ENCODE data around the gene LPP. TPM values are rescaled to one million over a fixed set of nuclear protein-coding genes. Genes with fewer than 3 reads are reported as not detected.

LPP gene
- total and polyA plus RNA-seq, 2 of the 13 experiments (the other 11 are each of a cell fraction or from before 2014, with no cell fraction given) = 19.2 to 29.9 TPM

- TF ChIP-seq GFI1 (CRISPR knock-in tag; IDR thresholded peaks at IDR 0.05; ENCODE audit: borderline replicate concordance) = peak; percentile 65; the same call in 1 of the 2 replicates
- TF ChIP-seq ZKSCAN5 (CRISPR knock-in tag; IDR thresholded peaks at IDR 0.05) = peak; percentile 99
- TF ChIP-seq KDM6A (CRISPR knock-in tag; IDR thresholded peaks at IDR 0.05; ENCODE audit: low read depth) = peak; percentile 84
- 0 out of 2 replicates have a peak, but pooled peaks have one; percentile 21 for TF ChIP-seq ZNF281 (CRISPR knock-in tag; IDR thresholded peaks at IDR 0.05; ENCODE audit: borderline replicate concordance)
- TF ChIP-seq LBX2 (CRISPR knock-in tag; IDR thresholded peaks at IDR 0.05; ENCODE audit: borderline replicate concordance) = no peak
- peak; percentile 94 for TF ChIP-seq ZNF503 (CRISPR knock-in tag; IDR thresholded peaks at IDR 0.05)
- peak; percentile 92 for TF ChIP-seq MEF2D (CRISPR knock-in tag; IDR thresholded peaks at IDR 0.05)
- peak; percentile 79 for TF ChIP-seq MLX (CRISPR knock-in tag; IDR thresholded peaks at IDR 0.05)
- TF ChIP-seq ZNF687 (CRISPR knock-in tag; IDR thresholded peaks at IDR 0.05) = no peak
- TF ChIP-seq SMAD3 (CRISPR knock-in tag; IDR thresholded peaks at IDR 0.05) = peak; percentile 77
- peak; percentile 48 for TF ChIP-seq STAG1 (CRISPR knock-in tag; IDR thresholded peaks at IDR 0.05)
- peak; percentile 98 for TF ChIP-seq MED1 (CRISPR knock-in tag; IDR thresholded peaks at IDR 0.05)
- peak; percentile 91 for TF ChIP-seq FOXO1 (CRISPR knock-in tag; IDR thresholded peaks at IDR 0.05)
- no peak for TF ChIP-seq LCORL (IDR thresholded peaks at IDR 0.05)
- TF ChIP-seq LCORL (CRISPR knock-in tag; IDR thresholded peaks at IDR 0.05) = peak; percentile 61; the same call in 1 of the 2 replicates
- TF ChIP-seq ZNF205 (CRISPR knock-in tag; IDR thresholded peaks at IDR 0.05) = peak; percentile 70
- TF ChIP-seq HNF4A (CRISPR knock-in tag; IDR thresholded peaks at IDR 0.05) = peak; percentile 98
- peak; percentile 74 to 99; a peak in 3 of 4 replicates for TF ChIP-seq EP300 (IDR thresholded peaks at IDR 0.05; ENCODE audit: low read depth in 2 of 2, low read length in 2 of 2)
- peak; percentile 96 for TF ChIP-seq EP300 (CRISPR knock-in tag; IDR thresholded peaks at IDR 0.05; ENCODE audit: borderline replicate concordance)
These were observed 566.7 kb downstream of the LPP start (continued) for GRCh38 chr3:188720636-188721035.
